Endometrium (tissue), 2 donors: Measurements from ENCODE around the gene MMAB.

ENCODE experiments used
- FAIRE-seq: peaks from 2 replicates; lab custom pipeline; 2012; peaks lifted over from hg19 to GRCh38; lab: Jason Lieb, UNC
- donor health status: control.
- donor health status: control.

MMAB gene

GRCh38 chr12:109558374-109559199 is 14.7 kb downstream of the MMAB start:
- no peak for FAIRE-seq

DNA sequence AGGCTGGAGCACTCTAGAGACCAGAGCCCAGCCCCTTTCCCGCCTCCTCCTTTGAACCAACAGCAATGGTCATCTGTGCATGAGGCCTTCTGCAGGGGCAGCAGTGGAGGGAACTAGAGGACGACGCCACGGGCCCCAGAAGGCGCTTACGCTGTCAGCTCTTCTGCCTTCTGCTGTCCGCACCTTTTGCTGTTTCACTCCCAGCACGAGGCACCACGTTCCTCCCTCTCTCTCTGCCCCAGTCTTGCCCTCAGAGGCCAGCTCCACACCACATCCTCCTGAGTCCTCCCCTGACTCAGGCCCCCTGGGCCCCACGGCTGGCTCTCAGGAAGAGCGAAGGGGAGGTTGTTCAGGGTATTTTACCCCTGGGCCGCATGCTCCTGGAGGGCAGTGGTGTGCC is 15.5 kb downstream of the MMAB start:
- FAIRE-seq: no peak

DNA sequence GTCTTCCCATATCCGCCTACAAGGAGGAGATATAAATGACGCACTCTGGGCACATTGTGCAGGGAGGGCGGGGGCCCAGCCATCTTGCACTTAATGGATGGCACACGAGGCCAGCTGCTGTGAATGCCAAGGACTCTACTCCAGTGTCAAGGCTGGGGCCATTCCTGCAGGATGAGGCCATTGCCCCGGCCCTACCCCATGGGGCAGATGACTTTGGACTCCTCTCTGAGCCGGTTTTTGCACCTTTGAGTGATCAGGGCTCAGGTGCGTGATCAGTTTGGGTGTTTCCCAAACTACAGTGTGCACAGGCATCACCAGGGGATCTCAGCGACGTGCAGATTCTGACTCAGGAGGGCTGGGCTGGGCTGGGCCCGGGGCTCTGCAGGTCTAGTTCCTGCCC is 16.1 kb downstream of the MMAB start:
- no peak for FAIRE-seq

- no peak for FAIRE-seq
These were observed 17.6 kb downstream of the MMAB start for GRCh38 chr12:109555431-109556315.

DNA sequence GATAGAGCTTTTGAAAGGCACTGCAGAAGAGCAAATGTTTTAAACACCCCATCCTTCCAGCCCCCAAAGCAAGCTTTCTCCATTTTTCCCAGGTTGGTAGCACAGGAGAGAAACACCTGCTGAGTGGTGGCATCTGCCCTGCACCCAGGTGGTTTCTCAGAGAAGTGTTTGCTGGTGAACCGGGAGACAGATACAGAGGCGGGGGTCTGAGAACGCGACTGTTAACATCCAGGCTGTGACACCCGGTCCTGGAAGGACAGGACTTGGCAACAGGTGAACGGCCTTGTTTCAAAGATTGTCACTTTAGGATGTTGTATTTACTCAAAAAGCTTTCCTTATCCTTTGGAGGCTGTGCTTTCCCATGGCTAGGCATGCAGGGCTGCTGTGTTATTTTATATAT is 18.5 kb downstream of the MMAB start:
- FAIRE-seq: no peak

DNA sequence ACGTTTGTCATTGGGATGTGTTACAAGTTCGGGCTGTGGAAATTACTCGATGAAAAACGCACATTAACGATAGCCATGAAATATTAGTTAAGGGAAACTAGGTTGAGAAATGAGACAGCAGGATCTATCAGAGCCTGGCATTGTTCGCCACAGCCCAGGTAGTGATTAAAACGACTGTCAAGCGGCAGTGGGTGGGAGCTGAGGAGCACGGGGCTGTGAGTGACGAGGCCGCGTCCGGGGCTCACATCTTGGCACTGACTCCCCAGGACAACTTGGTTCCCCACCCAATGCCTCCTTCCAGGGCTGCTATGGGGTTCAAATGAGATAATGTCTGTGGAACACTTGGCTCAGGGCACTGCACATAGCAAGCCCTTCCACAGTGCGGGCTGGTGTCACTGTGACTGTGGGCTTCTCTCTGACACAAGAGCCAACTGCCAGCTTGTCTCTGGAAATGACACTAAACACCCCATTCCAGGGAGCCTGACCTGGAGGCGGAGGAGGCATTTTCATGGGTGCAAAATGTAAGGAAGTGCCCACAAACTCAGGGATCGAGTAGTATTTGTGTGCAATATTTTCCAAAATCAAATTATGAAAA is 19.3 kb downstream of the MMAB start:
- no peak for FAIRE-seq

DNA sequence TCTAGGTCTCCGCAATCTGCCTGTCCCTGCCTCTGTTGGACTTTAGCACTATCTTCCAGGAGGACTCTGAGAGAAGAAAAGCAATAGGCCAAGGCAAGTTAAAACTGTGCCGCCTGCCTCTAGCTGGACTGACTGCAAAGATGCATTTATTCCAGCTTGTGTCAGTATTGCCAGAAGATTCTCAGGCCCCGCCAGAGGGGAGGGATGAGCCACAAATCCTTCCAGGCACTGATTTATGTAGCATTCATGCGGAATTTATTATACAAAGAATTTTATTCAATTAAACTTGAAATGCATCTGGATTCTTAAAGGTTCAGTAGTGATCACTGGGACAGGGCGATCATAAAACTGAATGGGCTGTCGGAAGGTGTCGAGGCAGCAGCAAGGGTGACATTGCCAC is 19.8 kb downstream of the MMAB start:
- no peak for FAIRE-seq

DNA sequence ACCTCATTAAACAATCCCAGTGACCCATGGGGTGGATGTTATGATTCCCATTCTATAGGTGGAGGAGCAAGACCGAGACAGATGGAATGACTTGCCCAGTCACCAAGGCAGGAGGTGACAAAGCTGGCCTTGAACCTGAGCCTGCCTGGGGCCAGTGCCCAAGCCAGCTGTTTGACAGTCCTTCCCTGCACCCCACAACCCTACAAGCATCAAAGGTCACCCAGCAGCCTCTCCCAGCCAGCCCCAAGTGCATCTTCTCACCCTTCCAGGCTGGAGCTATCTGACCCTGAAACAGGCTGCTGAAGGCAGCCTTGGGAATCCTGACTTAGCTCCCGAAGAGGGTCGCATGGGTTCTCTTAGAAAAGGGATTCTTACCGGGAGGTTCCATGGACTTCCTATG is 20.3 kb downstream of the MMAB start:
- FAIRE-seq: no peak

DNA sequence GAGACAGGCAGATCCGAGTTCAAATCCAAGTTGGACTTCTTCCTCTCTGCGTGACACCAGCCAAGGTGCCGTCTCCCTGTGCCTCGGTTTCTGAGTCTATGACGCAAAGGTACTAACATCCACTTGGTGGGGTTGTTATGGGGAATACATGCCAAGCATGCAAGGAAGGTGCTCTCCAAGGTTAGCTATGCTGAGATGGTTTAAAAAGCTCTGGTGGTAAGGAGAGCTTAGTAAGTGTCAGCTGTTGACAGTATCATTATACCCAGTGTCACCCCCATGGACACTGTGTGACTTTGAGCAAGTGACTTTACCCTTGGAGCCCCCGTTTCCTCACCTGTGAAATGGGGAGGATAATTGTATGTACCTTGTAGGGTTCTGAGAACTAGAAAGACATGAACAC is 22.2 kb downstream of the MMAB start:
- FAIRE-seq: no peak

GRCh38 chr12:109550281-109550680 is 23.0 kb downstream of the MMAB start:
- FAIRE-seq: no peak

DNA sequence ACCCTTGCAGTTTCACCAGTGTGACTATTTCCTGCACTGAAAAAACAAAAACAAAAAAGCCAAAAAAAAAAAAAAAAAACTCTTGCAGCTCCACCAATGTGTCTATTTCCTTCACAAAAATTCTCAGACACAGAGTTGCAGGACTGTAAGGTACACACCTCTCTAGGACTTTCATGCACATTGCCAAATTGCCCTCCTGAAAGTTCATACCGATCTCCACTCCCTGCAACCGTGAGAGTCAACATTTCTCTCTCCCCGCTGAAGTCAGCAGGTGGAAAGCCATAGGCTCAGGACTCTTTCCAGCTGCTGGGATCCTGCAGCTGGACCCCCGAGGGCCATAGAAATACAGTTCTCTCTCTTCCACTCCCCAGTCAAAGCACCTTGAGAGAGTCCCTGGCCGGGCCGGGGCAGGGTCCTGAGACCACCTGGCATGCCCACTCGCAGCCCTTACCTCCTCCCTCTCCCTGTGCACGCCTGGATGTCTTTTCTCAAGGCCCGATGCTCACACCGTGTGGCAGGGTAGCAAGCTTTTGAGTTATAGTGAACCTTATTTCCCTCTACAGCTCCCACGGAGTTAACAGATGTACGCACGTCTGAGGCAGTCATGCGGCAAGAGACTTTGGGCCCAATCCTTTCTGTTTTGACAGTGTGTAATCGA is 23.6 kb downstream of the MMAB start:
- no peak for FAIRE-seq

GRCh38 chr12:109548258-109548657 is 25.0 kb downstream of the MMAB start:
- no peak for FAIRE-seq

- no peak for FAIRE-seq
These were observed 26.0 kb downstream of the MMAB start for GRCh38 chr12:109547286-109547685.

DNA sequence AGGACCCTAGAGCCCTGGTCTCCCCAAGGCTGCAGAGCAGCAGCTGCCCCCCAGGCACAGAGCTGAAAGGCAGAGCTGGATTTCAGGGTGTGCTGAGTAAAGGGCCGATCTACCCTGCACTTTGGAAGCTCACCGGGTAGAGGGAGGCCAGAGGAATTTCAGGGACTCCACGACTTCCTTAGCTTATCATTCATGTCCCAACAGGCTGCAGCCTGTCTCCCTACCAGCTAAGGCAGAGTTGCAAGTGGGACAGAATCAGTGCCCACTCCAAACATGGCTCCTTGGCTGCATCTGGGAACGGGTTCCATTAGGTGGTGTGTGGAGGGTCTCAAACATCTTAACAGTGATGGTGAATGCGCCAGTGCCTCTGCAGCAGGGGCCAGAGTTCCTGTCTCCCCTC is 27.5 kb downstream of the MMAB start:
- no peak for FAIRE-seq

DNA sequence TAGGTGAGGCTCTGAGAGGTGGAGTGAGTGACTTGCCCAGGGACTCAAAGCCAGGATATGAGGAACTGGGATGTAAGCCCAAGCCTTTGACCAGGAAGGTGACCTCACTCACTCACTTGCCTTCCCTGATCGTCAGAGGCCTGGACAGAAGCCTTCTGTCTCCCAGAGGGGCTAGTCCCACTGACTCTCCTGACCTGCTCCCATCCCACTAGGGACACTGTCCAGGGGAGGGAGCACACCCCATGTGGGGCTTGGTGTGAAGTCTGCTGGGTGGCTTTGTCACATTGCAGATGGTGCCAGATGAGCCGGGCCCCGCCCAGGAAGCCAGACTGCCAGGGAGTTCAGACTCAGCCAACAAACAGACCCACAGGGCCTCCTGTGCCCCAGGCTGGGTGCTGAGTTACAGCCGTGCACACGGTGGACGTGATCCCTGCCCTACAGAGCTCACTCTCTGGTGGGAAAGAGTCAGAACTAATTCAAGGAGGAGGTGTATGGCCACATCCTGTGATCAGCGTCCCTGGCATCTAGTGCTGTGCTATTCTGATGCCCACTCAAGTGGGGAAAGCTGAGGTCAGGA is 28.3 kb downstream of the MMAB start:
- no peak for FAIRE-seq

DNA sequence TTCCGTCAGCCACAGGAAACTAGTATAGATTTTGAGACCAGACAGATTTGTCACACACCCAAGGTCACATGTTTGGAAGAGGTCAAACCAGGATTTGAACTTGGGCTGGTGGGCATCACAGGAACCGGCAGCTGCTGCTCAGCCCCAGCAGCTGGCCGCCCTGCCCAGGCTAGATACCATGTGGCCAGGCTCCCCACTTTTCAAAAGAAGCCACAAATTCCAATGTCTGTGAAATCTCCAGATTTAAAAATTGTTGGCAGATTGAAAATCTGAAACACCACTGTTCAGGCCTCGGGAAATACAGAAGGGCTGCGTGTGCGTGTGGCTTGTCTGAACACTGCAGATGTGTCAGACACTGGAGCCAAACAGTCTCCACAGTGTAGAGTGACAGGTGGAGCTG is 30.4 kb downstream of the MMAB start:
- no peak for FAIRE-seq

- FAIRE-seq: no peak
These were observed 31.3 kb downstream of the MMAB start for GRCh38 chr12:109542014-109542413.

DNA sequence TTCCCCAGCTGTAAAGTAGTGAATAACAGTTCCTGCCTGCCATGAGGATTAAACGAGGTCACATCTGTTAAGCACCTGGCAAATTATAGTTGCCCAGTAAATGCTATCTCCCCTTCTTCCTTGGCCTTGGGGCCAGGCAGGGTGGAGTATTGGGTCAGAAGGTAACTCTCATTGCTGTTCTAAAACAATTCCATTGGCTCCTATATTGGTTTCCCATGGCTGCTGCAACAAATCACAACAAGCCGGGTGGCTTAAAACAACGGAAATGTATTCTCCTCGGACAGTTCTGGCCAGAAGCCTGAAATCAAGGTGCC is 31.9 kb downstream of the MMAB start:
- no peak for FAIRE-seq

DNA sequence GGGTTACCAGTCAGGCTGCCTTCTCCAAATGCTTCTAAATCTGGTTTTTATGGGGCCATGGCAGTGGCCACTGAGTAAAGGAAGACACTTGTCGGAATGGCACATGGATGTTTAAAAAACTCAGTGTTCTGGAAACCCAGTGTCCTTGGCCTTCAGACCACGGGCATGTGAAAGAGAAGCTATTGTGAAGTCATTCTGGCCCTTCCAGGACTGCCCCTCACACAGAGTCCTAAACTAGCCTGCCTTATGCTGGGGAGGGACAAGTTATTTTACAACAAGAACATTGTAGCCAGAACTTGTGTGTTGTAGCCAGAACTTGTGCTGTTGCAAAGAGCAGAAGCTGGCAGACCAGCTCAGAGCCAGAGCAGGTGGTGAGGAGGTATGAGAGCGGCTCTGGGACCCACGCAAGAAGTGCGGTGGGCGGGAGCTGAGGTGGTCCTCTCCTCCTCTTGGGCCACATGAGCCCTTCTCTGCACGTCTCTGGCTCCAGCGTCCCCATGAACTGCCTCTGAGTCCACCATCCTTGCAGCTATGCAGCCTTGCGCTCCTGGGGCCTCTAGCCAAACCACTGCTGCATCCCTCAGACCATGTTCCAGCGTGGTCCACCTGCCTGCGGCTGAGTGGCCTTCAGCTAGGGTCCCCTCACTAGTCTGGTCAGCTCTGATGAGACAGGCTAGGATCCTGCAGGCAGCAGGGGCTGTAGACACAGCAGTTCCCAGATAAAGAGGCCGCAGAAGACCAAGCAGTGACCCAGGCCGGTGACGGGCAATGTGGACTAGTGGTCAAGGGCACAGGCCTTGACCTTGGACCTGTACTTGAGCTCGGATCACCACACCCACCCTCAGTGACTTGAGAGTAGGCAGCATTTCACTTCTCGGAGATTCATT is 32.5 kb downstream of the MMAB start:
- no peak for FAIRE-seq

DNA sequence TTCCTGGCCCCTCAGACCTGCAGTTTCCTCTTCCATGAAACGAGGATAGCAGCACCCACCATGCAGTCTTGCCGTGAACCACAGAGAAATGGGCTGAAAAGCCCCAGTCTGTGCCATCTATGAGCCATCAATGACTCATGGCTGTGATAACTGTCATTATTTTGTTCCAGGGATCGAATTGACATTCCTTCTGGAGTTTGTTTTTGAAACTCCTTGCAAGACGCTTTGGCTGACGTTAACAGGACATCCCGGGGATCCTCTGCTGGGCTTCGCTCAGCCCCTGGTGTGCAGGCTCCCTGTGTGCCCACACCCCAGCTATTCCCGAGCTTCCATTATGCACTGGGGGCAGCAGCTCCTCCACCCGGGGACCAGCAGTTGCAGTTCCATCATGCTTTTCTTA is 33.8 kb downstream of the MMAB start:
- FAIRE-seq: no peak

GRCh38 chr12:109538191-109538863 is 35.0 kb downstream of the MMAB start:
- no peak for FAIRE-seq
